Measurements from ENCODE around the gene FSTL1. TPM values are rescaled to one million over a fixed set of nuclear protein-coding genes. Genes with fewer than 3 reads are reported as not detected.

The FSTL1 gene
- total RNA-seq, 1 experiment from 2014 or later = 20.7 TPM

DNA sequence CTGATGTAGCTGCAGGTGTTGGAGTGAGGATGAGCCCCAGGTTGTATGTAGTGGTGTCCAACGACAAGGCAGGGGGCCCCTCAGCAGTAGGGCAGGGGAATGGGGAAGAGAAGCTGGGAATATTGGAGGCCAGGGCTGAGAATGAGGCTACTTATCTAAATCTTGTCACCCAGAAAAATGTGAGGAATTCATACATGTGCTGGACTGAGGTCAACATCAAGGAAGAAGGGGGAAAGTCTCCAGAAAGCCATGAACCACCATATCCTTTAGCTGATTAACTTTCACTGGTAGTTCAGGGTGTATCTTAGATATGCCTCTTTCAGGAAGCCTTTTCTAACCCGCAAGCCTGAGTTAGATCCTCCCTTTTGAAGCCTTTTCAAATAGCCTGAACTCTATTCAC is 22.6 kb upstream of the FSTL1 start (continued):
- TF ChIP-seq TCF7L2 (IDR thresholded peaks at IDR 0.05; ENCODE audit: borderline replicate concordance, extremely low read depth, insufficient read depth, insufficient read length) = no peak
- no peak for TF ChIP-seq CBX3 (IDR thresholded peaks at IDR 0.05; ENCODE audit: low read depth)

GRCh38 chr3:120472121-120472844 is 21.5 kb upstream of the FSTL1 start:
- no peaks in the 10 kb centered on the region for H3K9me3 ChIP-seq (ENCODE audit: control insufficient read depth in 1 of 2, insufficient read depth in 1 of 2, low read depth in 1 of 2, low read length in 2 of 2)
- no peaks in the 10 kb centered on the region for H3K27me3 ChIP-seq (ENCODE audit: insufficient read depth, low read length)
- no peak for DNase-seq (ENCODE audit: low read depth, low spot score)
- H3K4me2 ChIP-seq (ENCODE audit: low read length) = no peak overlapping the region
- no peak for TF ChIP-seq CBX3 (IDR thresholded peaks at IDR 0.05; ENCODE audit: low read depth)
- no peak for TF ChIP-seq SRF (IDR thresholded peaks at IDR 0.05; ENCODE audit: low read depth)
- TF ChIP-seq EZH2phosphoT487 (IDR thresholded peaks at IDR 0.05; ENCODE audit: borderline replicate concordance) = no peak
- TF ChIP-seq ATF3 (IDR thresholded peaks at IDR 0.05) = no peak
- TF ChIP-seq ZNF274 (IDR thresholded peaks at IDR 0.05; ENCODE audit: low read depth, low read length) = no peak
- TF ChIP-seq EGR1 (IDR thresholded peaks at IDR 0.05; ENCODE audit: low read depth) = no peak
- TF ChIP-seq YY1 (IDR thresholded peaks at IDR 0.05; ENCODE audit: extremely low read depth, insufficient replicate concordance, low read depth, low read length) = no peak
- no peak for TF ChIP-seq EZH2 (IDR thresholded peaks at IDR 0.05)
- no peak for TF ChIP-seq ZFX (IDR thresholded peaks at IDR 0.05)
- TF ChIP-seq SIN3A (IDR thresholded peaks at IDR 0.05; ENCODE audit: low read depth) = no peak
- TF ChIP-seq, protein P1, sequence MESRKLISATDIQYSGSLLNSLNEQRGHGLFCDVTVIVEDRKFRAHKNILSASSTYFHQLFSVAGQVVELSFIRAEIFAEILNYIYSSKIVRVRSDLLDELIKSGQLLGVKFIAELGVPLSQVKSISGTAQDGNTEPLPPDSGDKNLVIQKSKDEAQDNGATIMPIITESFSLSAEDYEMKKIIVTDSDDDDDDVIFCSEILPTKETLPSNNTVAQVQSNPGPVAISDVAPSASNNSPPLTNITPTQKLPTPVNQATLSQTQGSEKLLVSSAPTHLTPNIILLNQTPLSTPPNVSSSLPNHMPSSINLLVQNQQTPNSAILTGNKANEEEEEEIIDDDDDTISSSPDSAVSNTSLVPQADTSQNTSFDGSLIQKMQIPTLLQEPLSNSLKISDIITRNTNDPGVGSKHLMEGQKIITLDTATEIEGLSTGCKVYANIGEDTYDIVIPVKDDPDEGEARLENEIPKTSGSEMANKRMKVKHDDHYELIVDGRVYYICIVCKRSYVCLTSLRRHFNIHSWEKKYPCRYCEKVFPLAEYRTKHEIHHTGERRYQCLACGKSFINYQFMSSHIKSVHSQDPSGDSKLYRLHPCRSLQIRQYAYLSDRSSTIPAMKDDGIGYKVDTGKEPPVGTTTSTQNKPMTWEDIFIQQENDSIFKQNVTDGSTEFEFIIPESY (IDR thresholded peaks at IDR 0.05; ENCODE audit: extremely low read depth, insufficient replicate concordance, low read length) = no peak
- TF ChIP-seq RAD21 (IDR thresholded peaks at IDR 0.05; ENCODE audit: low read depth) = no peak
- TF ChIP-seq POLR2AphosphoS5 (IDR thresholded peaks at IDR 0.05; ENCODE audit: low read depth, low read length) = no peak
- TF ChIP-seq TCF7L2 (IDR thresholded peaks at IDR 0.05; ENCODE audit: borderline replicate concordance, extremely low read depth, insufficient read depth, insufficient read length) = no peak
- TF ChIP-seq CEBPB (IDR thresholded peaks at IDR 0.05; ENCODE audit: low read depth) = no peak
- no peak for TF ChIP-seq ELF1 (IDR thresholded peaks at IDR 0.05; ENCODE audit: borderline replicate concordance, low read depth)
- TF ChIP-seq FOSL1 (IDR thresholded peaks at IDR 0.05; ENCODE audit: low read depth) = no peak
- no peak for TF ChIP-seq CTCF (IDR thresholded peaks at IDR 0.05 in 2 of 3, conservative IDR thresholded peaks at IDR 0.05 in 1 of 3; ENCODE audit: borderline replicate concordance in 1 of 3, insufficient read depth in 1 of 3, low read depth in 2 of 3, low read length in 2 of 3)
- H2AFZ ChIP-seq (ENCODE audit: low read depth, low read length, poor library complexity, severe bottlenecking) = no peak overlapping the region
- no peaks in the 10 kb centered on the region for H3K79me2 ChIP-seq (ENCODE audit: insufficient read depth, low read length)
- intact Hi-C loops (cut with micrococcal nuclease) = no loop called here
- peaks cover 16 to 44% of the 10 kb centered on the region in 2 experiments for H3K4me1 ChIP-seq (ENCODE audit: control insufficient read depth in 1 of 2, insufficient read depth in 2 of 2, low read length in 2 of 2)
- no peak overlapping the region for H3K4me3 ChIP-seq (replicated peaks in 1 of 2; ENCODE audit: low read depth in 1 of 2, low read length in 2 of 2)
- POLR2A ChIA-PET = no interaction called here
- CTCF ChIA-PET = no interaction called here
- ATAC-seq = no peak
- no TSS peak for BruUV-seq (replicated peaks)
- no peaks in the 10 kb centered on the region for H3K9me2 ChIP-seq (ENCODE audit: insufficient read depth)
- H4K20me1 ChIP-seq (ENCODE audit: insufficient read depth) = no peaks in the 10 kb centered on the region
- RAD21 ChIA-PET (ENCODE audit: low non-redundant PET in 1 of 2, low total read pairs in 2 of 2, uncharacterized antibody in 2 of 2, unreplicated experiment in 2 of 2) = no interaction called here
- no peak overlapping the region for H3K9ac ChIP-seq (ENCODE audit: low read length)
- H3K36me3 ChIP-seq (ENCODE audit: control insufficient read depth in 1 of 2, insufficient read depth in 2 of 2, low read length in 2 of 2) = no peaks in the 10 kb centered on the region
- no peak overlapping the region for H3K27ac ChIP-seq (ENCODE audit: low read depth, low read length)

Data from HCT116 (cell line).